ENCODE measurements around the gene KCNG2.

DNA sequence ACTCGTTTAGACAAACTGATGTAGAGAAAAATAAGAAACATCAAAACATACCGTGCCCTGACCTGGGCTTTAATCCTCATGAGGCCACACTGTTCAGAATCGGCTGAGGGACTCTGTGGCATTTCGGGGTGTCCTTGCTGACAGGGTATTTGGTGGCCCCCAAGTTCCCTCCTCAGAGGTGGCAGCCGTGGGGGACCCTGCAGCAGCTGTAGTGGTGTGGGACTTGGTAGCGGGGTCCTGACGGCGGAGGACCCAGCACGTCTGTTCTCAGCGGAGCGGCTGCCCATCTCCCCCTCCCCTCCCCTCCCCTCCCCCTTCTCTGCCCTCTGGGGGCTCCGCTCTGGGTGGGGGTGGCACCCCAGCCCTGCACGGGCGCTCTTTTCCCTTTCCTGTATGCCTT, 18.4 kb downstream of the KCNG2 start:
- TF ChIP-seq, protein P1, sequence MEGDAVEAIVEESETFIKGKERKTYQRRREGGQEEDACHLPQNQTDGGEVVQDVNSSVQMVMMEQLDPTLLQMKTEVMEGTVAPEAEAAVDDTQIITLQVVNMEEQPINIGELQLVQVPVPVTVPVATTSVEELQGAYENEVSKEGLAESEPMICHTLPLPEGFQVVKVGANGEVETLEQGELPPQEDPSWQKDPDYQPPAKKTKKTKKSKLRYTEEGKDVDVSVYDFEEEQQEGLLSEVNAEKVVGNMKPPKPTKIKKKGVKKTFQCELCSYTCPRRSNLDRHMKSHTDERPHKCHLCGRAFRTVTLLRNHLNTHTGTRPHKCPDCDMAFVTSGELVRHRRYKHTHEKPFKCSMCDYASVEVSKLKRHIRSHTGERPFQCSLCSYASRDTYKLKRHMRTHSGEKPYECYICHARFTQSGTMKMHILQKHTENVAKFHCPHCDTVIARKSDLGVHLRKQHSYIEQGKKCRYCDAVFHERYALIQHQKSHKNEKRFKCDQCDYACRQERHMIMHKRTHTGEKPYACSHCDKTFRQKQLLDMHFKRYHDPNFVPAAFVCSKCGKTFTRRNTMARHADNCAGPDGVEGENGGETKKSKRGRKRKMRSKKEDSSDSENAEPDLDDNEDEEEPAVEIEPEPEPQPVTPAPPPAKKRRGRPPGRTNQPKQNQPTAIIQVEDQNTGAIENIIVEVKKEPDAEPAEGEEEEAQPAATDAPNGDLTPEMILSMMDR (IDR thresholded peaks at IDR 0.05) = no peak
- TF ChIP-seq POLR2A (IDR thresholded peaks at IDR 0.05) = no peak
